Measurements from ENCODE around the gene CLDN11.

The CLDN11 gene

GRCh38 chr3:170450039-170450438 is 31.4 kb downstream of the CLDN11 start:
- Histone ChIP-seq H3K36me3 (ENCODE audit: control insufficient read depth, insufficient read depth, low read length) (no peaks in the 10 kb centered on the region), H3K9me3 (ENCODE audit: control insufficient read depth, insufficient read depth, low read length) (no peaks in the 10 kb centered on the region), H3K27me3 (ENCODE audit: control insufficient read depth, insufficient read depth, low read length) (no peaks in the 10 kb centered on the region), H3K4me3 (ENCODE audit: low read depth, low read length) (no peak overlapping the region), H3K4me1 (ENCODE audit: control insufficient read depth, insufficient read depth, low read length) (peaks cover 3% of the 10 kb centered on the region), H3K9ac (ENCODE audit: low read depth, low read length) (no peak overlapping the region)

- Histone ChIP-seq H3K9ac (ENCODE audit: low read depth, low read length) (no peak overlapping the region), H3K4me1 (ENCODE audit: control insufficient read depth, insufficient read depth, low read length) (peaks cover 3% of the 10 kb centered on the region), H3K4me3 (ENCODE audit: low read depth, low read length) (no peak overlapping the region), H3K9me3 (ENCODE audit: control insufficient read depth, insufficient read depth, low read length) (no peaks in the 10 kb centered on the region), H3K36me3 (ENCODE audit: control insufficient read depth, insufficient read depth, low read length) (no peaks in the 10 kb centered on the region), H3K27me3 (ENCODE audit: control insufficient read depth, insufficient read depth, low read length) (no peaks in the 10 kb centered on the region)
Measured at GRCh38 chr3:170454509-170454908, 35.8 kb downstream of the CLDN11 start.

- no peaks in the 10 kb centered on the region for H3K4me1 ChIP-seq (ENCODE audit: control insufficient read depth, insufficient read depth, low read length)
- no peak overlapping the region for H3K4me3 ChIP-seq (ENCODE audit: low read depth, low read length)
- H3K9me3 ChIP-seq (ENCODE audit: control insufficient read depth, insufficient read depth, low read length) = no peaks in the 10 kb centered on the region
- no peaks in the 10 kb centered on the region for H3K36me3 ChIP-seq (ENCODE audit: control insufficient read depth, insufficient read depth, low read length)
- no peak overlapping the region for H3K9ac ChIP-seq (ENCODE audit: low read depth, low read length)
- no peaks in the 10 kb centered on the region for H3K27me3 ChIP-seq (ENCODE audit: control insufficient read depth, insufficient read depth, low read length)
Measured at GRCh38 chr3:170458285-170458684, 39.6 kb downstream of the CLDN11 start.

- H3K4me1 ChIP-seq (ENCODE audit: control insufficient read depth, insufficient read depth, low read length) = peaks cover 4% of the 10 kb centered on the region
- no peaks in the 10 kb centered on the region for H3K9me3 ChIP-seq (ENCODE audit: control insufficient read depth, insufficient read depth, low read length)
- no peak overlapping the region for H3K9ac ChIP-seq (ENCODE audit: low read depth, low read length)
- no peaks in the 10 kb centered on the region for H3K27me3 ChIP-seq (ENCODE audit: control insufficient read depth, insufficient read depth, low read length)
- no peaks in the 10 kb centered on the region for H3K36me3 ChIP-seq (ENCODE audit: control insufficient read depth, insufficient read depth, low read length)
- H3K4me3 ChIP-seq (ENCODE audit: low read depth, low read length) = no peak overlapping the region
Measured at GRCh38 chr3:170463011-170463410, 44.3 kb downstream of the CLDN11 start.

- Histone ChIP-seq H3K27me3 (ENCODE audit: control insufficient read depth, insufficient read depth, low read length) (no peaks in the 10 kb centered on the region), H3K9ac (ENCODE audit: low read depth, low read length) (no peak overlapping the region), H3K4me1 (ENCODE audit: control insufficient read depth, insufficient read depth, low read length) (peaks cover 4% of the 10 kb centered on the region), H3K36me3 (ENCODE audit: control insufficient read depth, insufficient read depth, low read length) (no peaks in the 10 kb centered on the region), H3K9me3 (ENCODE audit: control insufficient read depth, insufficient read depth, low read length) (no peaks in the 10 kb centered on the region), H3K4me3 (ENCODE audit: low read depth, low read length) (no peak overlapping the region)
Measured at GRCh38 chr3:170465955-170466354, 47.3 kb downstream of the CLDN11 start.

GRCh38 chr3:170467007-170467406 is 48.3 kb downstream of the CLDN11 start:
- Histone ChIP-seq H3K4me3 (ENCODE audit: low read depth, low read length) (no peak overlapping the region), H3K36me3 (ENCODE audit: control insufficient read depth, insufficient read depth, low read length) (no peaks in the 10 kb centered on the region), H3K9ac (ENCODE audit: low read depth, low read length) (no peak overlapping the region), H3K4me1 (ENCODE audit: control insufficient read depth, insufficient read depth, low read length) (peaks cover 4% of the 10 kb centered on the region), H3K27me3 (ENCODE audit: control insufficient read depth, insufficient read depth, low read length) (no peaks in the 10 kb centered on the region), H3K9me3 (ENCODE audit: control insufficient read depth, insufficient read depth, low read length) (no peaks in the 10 kb centered on the region)

- Histone ChIP-seq H3K9ac (ENCODE audit: low read depth, low read length) (no peak overlapping the region), H3K9me3 (ENCODE audit: control insufficient read depth, insufficient read depth, low read length) (no peaks in the 10 kb centered on the region), H3K4me1 (ENCODE audit: control insufficient read depth, insufficient read depth, low read length) (peaks cover 4% of the 10 kb centered on the region), H3K4me3 (ENCODE audit: low read depth, low read length) (no peak overlapping the region), H3K27me3 (ENCODE audit: control insufficient read depth, insufficient read depth, low read length) (no peaks in the 10 kb centered on the region), H3K36me3 (ENCODE audit: control insufficient read depth, insufficient read depth, low read length) (no peaks in the 10 kb centered on the region)
Measured at GRCh38 chr3:170467571-170468147, 49.0 kb downstream of the CLDN11 start.

GRCh38 chr3:170469151-170470062 is 50.7 kb downstream of the CLDN11 start:
- H3K27me3 ChIP-seq (ENCODE audit: control insufficient read depth, insufficient read depth, low read length) = no peaks in the 10 kb centered on the region
- no peak overlapping the region for H3K4me3 ChIP-seq (ENCODE audit: low read depth, low read length)
- peaks cover 4% of the 10 kb centered on the region for H3K4me1 ChIP-seq (ENCODE audit: control insufficient read depth, insufficient read depth, low read length)
- H3K9ac ChIP-seq (ENCODE audit: low read depth, low read length) = no peak overlapping the region
- H3K36me3 ChIP-seq (ENCODE audit: control insufficient read depth, insufficient read depth, low read length) = no peaks in the 10 kb centered on the region
- no peaks in the 10 kb centered on the region for H3K9me3 ChIP-seq (ENCODE audit: control insufficient read depth, insufficient read depth, low read length)

GRCh38 chr3:170470063-170471016 is 51.7 kb downstream of the CLDN11 start:
- Histone ChIP-seq H3K27me3 (ENCODE audit: control insufficient read depth, insufficient read depth, low read length) (no peaks in the 10 kb centered on the region), H3K9me3 (ENCODE audit: control insufficient read depth, insufficient read depth, low read length) (no peaks in the 10 kb centered on the region), H3K4me1 (ENCODE audit: control insufficient read depth, insufficient read depth, low read length) (peaks cover 4% of the 10 kb centered on the region), H3K36me3 (ENCODE audit: control insufficient read depth, insufficient read depth, low read length) (no peaks in the 10 kb centered on the region), H3K4me3 (ENCODE audit: low read depth, low read length) (no peak overlapping the region), H3K9ac (ENCODE audit: low read depth, low read length) (no peak overlapping the region)

GRCh38 chr3:170471149-170471548 is 52.5 kb downstream of the CLDN11 start:
- H3K36me3 ChIP-seq (ENCODE audit: control insufficient read depth, insufficient read depth, low read length) = no peaks in the 10 kb centered on the region
- H3K4me3 ChIP-seq (ENCODE audit: low read depth, low read length) = no peak overlapping the region
- peaks cover 4% of the 10 kb centered on the region for H3K4me1 ChIP-seq (ENCODE audit: control insufficient read depth, insufficient read depth, low read length)
- no peak overlapping the region for H3K9ac ChIP-seq (ENCODE audit: low read depth, low read length)
- no peaks in the 10 kb centered on the region for H3K27me3 ChIP-seq (ENCODE audit: control insufficient read depth, insufficient read depth, low read length)
- H3K9me3 ChIP-seq (ENCODE audit: control insufficient read depth, insufficient read depth, low read length) = no peaks in the 10 kb centered on the region

- no peaks in the 10 kb centered on the region for H3K9me3 ChIP-seq (ENCODE audit: control insufficient read depth, insufficient read depth, low read length)
- H3K27me3 ChIP-seq (ENCODE audit: control insufficient read depth, insufficient read depth, low read length) = no peaks in the 10 kb centered on the region
- H3K4me3 ChIP-seq (ENCODE audit: low read depth, low read length) = no peak overlapping the region
- H3K4me1 ChIP-seq (ENCODE audit: control insufficient read depth, insufficient read depth, low read length) = no peaks in the 10 kb centered on the region
- H3K36me3 ChIP-seq (ENCODE audit: control insufficient read depth, insufficient read depth, low read length) = no peaks in the 10 kb centered on the region
- H3K9ac ChIP-seq (ENCODE audit: low read depth, low read length) = no peak overlapping the region
Measured at GRCh38 chr3:170473358-170473757, 54.7 kb downstream of the CLDN11 start.
